ENCODE results near the gene TPRG1.
"Not testable (repeated sequence)": the region's sequence is repeated elsewhere in the genome, so short reads cannot be mapped to it uniquely, and the experiment has no call there.

Gene TPRG1

GRCh38 chr3:189316296-189317019, 144.7 kb downstream of the TPRG1 start:
- no peak for DNase-seq

GRCh38 chr3:189317911-189318310, 146.1 kb downstream of the TPRG1 start:
- DNase-seq, result no peak

GRCh38 chr3:189320511-189320910, 148.7 kb downstream of the TPRG1 start:
- DNase-seq, result no peak

GRCh38 chr3:189322339-189322738, 150.6 kb downstream of the TPRG1 start:
- DNase-seq, result no peak

- peak; percentile 43 for DNase-seq
Measured at GRCh38 chr3:189324538-189325138, 152.9 kb downstream of the TPRG1 start.

GRCh38 chr3:189325454-189325853, 153.7 kb downstream of the TPRG1 start:
- DNase-seq, result no peak

GRCh38 chr3:189329630-189330029, 157.9 kb downstream of the TPRG1 start:
- not testable (repeated sequence) for DNase-seq

GRCh38 chr3:189330066-189330465, 158.3 kb downstream of the TPRG1 start:
- no peak for DNase-seq

- DNase-seq, result no peak
Measured at GRCh38 chr3:189331002-189331418, 159.2 kb downstream of the TPRG1 start.

GRCh38 chr3:189334064-189334920, 162.5 kb downstream of the TPRG1 start:
- no peak for DNase-seq

GRCh38 chr3:189337673-189338091, 165.9 kb downstream of the TPRG1 start:
- DNase-seq, result no peak

GRCh38 chr3:189338366-189338765, 166.6 kb downstream of the TPRG1 start:
- DNase-seq, result no peak

- DNase-seq, result no peak
Measured at GRCh38 chr3:189339996-189340395, 168.2 kb downstream of the TPRG1 start.

GRCh38 chr3:189340680-189341460, 169.1 kb downstream of the TPRG1 start:
- DNase-seq, result peak; percentile 11

- no peak for DNase-seq
Measured at GRCh38 chr3:189342811-189343210, 171.0 kb downstream of the TPRG1 start.

- DNase-seq, result no peak
Measured at GRCh38 chr3:189344996-189345395, 173.2 kb downstream of the TPRG1 start.

GRCh38 chr3:189349772-189350171, 178.0 kb downstream of the TPRG1 start:
- DNase-seq, result no peak

- DNase-seq, result no peak
Measured at GRCh38 chr3:189353318-189353965, 181.7 kb downstream of the TPRG1 start.

GRCh38 chr3:189353988-189354889, 182.5 kb downstream of the TPRG1 start:
- DNase-seq, result no peak

GRCh38 chr3:189355115-189355480, 183.3 kb downstream of the TPRG1 start:
- no peak for DNase-seq
